Measurements from ENCODE around the gene CABP5.

DNA sequence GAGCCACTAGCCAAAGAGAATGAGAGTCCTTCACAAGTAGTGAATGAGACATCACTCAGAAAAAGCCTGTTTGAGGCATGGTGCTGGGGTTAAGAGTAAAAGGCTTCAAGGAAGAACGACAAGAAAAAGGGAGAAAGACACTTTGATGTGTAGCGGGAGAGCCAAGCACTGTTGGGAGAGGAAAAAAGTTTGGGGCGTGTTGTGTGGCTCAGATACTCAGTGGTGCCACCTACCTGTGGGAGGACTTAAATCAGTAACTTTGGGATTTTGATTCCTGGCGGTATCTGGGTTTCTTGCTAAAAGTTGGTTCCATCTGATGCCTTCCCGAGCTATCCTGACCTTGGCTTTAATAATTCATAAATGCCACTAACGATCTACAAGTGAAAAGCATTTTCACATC is 37.1 kb downstream of the CABP5 start:
- TF ChIP-seq, protein P1, sequence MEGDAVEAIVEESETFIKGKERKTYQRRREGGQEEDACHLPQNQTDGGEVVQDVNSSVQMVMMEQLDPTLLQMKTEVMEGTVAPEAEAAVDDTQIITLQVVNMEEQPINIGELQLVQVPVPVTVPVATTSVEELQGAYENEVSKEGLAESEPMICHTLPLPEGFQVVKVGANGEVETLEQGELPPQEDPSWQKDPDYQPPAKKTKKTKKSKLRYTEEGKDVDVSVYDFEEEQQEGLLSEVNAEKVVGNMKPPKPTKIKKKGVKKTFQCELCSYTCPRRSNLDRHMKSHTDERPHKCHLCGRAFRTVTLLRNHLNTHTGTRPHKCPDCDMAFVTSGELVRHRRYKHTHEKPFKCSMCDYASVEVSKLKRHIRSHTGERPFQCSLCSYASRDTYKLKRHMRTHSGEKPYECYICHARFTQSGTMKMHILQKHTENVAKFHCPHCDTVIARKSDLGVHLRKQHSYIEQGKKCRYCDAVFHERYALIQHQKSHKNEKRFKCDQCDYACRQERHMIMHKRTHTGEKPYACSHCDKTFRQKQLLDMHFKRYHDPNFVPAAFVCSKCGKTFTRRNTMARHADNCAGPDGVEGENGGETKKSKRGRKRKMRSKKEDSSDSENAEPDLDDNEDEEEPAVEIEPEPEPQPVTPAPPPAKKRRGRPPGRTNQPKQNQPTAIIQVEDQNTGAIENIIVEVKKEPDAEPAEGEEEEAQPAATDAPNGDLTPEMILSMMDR (IDR thresholded peaks at IDR 0.05): no peak
- TF ChIP-seq POLR2A (IDR thresholded peaks at IDR 0.05): no peak

Measured in tibial nerve (tissue), 3 donors.